Measurements from ENCODE around the gene TRAIP. TPM values are rescaled to one million over a fixed set of nuclear protein-coding genes. Genes with fewer than 3 reads are reported as not detected.
"Not testable (repeated sequence)": the region's sequence is repeated elsewhere in the genome, so short reads cannot be mapped to it uniquely, and the experiment has no call there.

Gene TRAIP
- 1 to 10 TPM; 2.4 to 5.9 TPM for total RNA-seq
- polyA plus RNA-seq (ENCODE audit: insufficient read length in 2 of 2): 1 to 10 TPM; 7.1 to 7.8 TPM
- long read RNA-seq, donor 1: 0 reads
- long read RNA-seq, donor 2, partial matches to known transcripts: 0 of 1 reads
- long read RNA-seq, donor 2, other reads (novel, unspliced or antisense): 0 of 1 reads
- long read RNA-seq, donor 3: 0 reads
- long read RNA-seq, donor 4, partial matches to known transcripts: 0 of 1 reads
- long read RNA-seq, donor 4, other reads (novel, unspliced or antisense): 0 of 1 reads

GRCh38 chr3:49856181-49857005 lies at the start of gene TRAIP:
TRAIP (minus strand) TSS chr3:49856564; CDS start chr3:49856453, 111 bp downstream.
- H3K27ac ChIP-seq (ENCODE audit: low read depth, low read length): peak within 1 kb of the TSS; percentile 91
- H3K27me3 ChIP-seq (ENCODE audit: control insufficient read depth, insufficient read depth, low read length): no peaks in the 10 kb centered on the region
- WGBS (ENCODE audit: insufficient coverage): 1% methylated on average over 51 of the region's 52 CpGs

GRCh38 chr3:49904448-49904847 lies 48.1 kb upstream of the TRAIP start:
- not testable (repeated sequence) for H3K4me3 ChIP-seq (ENCODE audit: low read depth, low read length); H3K27me3 ChIP-seq (ENCODE audit: control insufficient read depth, insufficient read depth, low read length); H3K27ac ChIP-seq (ENCODE audit: low read depth, low read length); DNase-seq (ENCODE audit: low read depth in 4 of 6, low spot score in 6 of 6); H3K9me3 ChIP-seq (ENCODE audit: control insufficient read depth, insufficient read depth, low read length)
- Histone ChIP-seq H3K4me1 (ENCODE audit: control insufficient read depth, insufficient read depth, low read length) (peaks cover 18% of the 10 kb centered on the region), H3K36me3 (ENCODE audit: control insufficient read depth, insufficient read depth, low read length) (peaks cover 29% of the 10 kb centered on the region)
- 98% methylated on average over 10 of the region's 13 CpGs for WGBS (ENCODE audit: insufficient coverage)

More at GRCh38 chr3:49856181-49857005, at the start of gene TRAIP:
- peak within 1 kb of the TSS; percentile 83 for H3K4me3 ChIP-seq (ENCODE audit: low read depth, low read length)
- DNase-seq (ENCODE audit: low read depth in 4 of 6, low spot score in 6 of 6): peak; percentile 89 to 99 (median 94)
- H3K9me3 ChIP-seq (ENCODE audit: control insufficient read depth, insufficient read depth, low read length): no peaks in the 10 kb centered on the region
- peaks cover 20% of the 10 kb centered on the region for H3K4me1 ChIP-seq (ENCODE audit: control insufficient read depth, insufficient read depth, low read length)
- peaks cover 33% of the 10 kb centered on the region for H3K36me3 ChIP-seq (ENCODE audit: control insufficient read depth, insufficient read depth, low read length)

GRCh38 chr3:49903451-49904424 lies 47.4 kb upstream of the TRAIP start, which contains the start of gene MST1R:
MST1R (minus strand) TSS chr3:49903873; CDS start chr3:49903609, 264 bp downstream.
- peak in 1 of 6 donors; percentile 32 for DNase-seq (ENCODE audit: low read depth in 4 of 6, low spot score in 6 of 6)
- Histone ChIP-seq H3K9me3 (ENCODE audit: control insufficient read depth, insufficient read depth, low read length) (no peaks in the 10 kb centered on the region), H3K36me3 (ENCODE audit: control insufficient read depth, insufficient read depth, low read length) (peaks cover 25% of the 10 kb centered on the region), H3K27me3 (ENCODE audit: control insufficient read depth, insufficient read depth, low read length) (no peaks in the 10 kb centered on the region), H3K4me1 (ENCODE audit: control insufficient read depth, insufficient read depth, low read length) (peaks cover 18% of the 10 kb centered on the region), H3K27ac (ENCODE audit: low read depth, low read length) (no peak within 1 kb of the TSS), H3K4me3 (ENCODE audit: low read depth, low read length) (peak within 1 kb of the TSS; percentile 31)
- WGBS (ENCODE audit: insufficient coverage): 43% methylated on average over 55 of the region's 65 CpGs

GRCh38 chr3:49902511-49903345 lies 46.4 kb upstream of the TRAIP start:
- Histone ChIP-seq H3K4me1 (ENCODE audit: control insufficient read depth, insufficient read depth, low read length) (peaks cover 18% of the 10 kb centered on the region), H3K36me3 (ENCODE audit: control insufficient read depth, insufficient read depth, low read length) (peaks cover 25% of the 10 kb centered on the region)

GRCh38 chr3:49901366-49902339 lies 45.3 kb upstream of the TRAIP start:
- 90% methylated on average over 3 of the region's 11 CpGs for WGBS (ENCODE audit: insufficient coverage)
- Histone ChIP-seq H3K27me3 (ENCODE audit: control insufficient read depth, insufficient read depth, low read length) (no peaks in the 10 kb centered on the region), H3K27ac (ENCODE audit: low read depth, low read length) (no peak overlapping the region), H3K36me3 (ENCODE audit: control insufficient read depth, insufficient read depth, low read length) (peaks cover 26% of the 10 kb centered on the region), H3K9me3 (ENCODE audit: control insufficient read depth, insufficient read depth, low read length) (no peaks in the 10 kb centered on the region), H3K4me1 (ENCODE audit: control insufficient read depth, insufficient read depth, low read length) (peaks cover 18% of the 10 kb centered on the region), H3K4me3 (ENCODE audit: low read depth, low read length) (no peak overlapping the region)
- DNase-seq (ENCODE audit: low read depth in 4 of 6, low spot score in 6 of 6): no peak

More at GRCh38 chr3:49902511-49903345, 46.4 kb upstream of the TRAIP start:
- no peak for DNase-seq (ENCODE audit: low read depth in 4 of 6, low spot score in 6 of 6)
- 89% methylated on average over 44 of the region's 44 CpGs for WGBS (ENCODE audit: insufficient coverage)
- no peak overlapping the region for H3K27ac ChIP-seq (ENCODE audit: low read depth, low read length)
- H3K4me3 ChIP-seq (ENCODE audit: low read depth, low read length): no peak overlapping the region
- no peaks in the 10 kb centered on the region for H3K27me3 ChIP-seq (ENCODE audit: control insufficient read depth, insufficient read depth, low read length)
- no peaks in the 10 kb centered on the region for H3K9me3 ChIP-seq (ENCODE audit: control insufficient read depth, insufficient read depth, low read length)

GRCh38 chr3:49900491-49901153 lies 44.3 kb upstream of the TRAIP start:
- Histone ChIP-seq H3K36me3 (ENCODE audit: control insufficient read depth, insufficient read depth, low read length) (peaks cover 36% of the 10 kb centered on the region), H3K27ac (ENCODE audit: low read depth, low read length) (no peak overlapping the region), H3K4me1 (ENCODE audit: control insufficient read depth, insufficient read depth, low read length) (peaks cover 13% of the 10 kb centered on the region), H3K4me3 (ENCODE audit: low read depth, low read length) (no peak overlapping the region), H3K9me3 (ENCODE audit: control insufficient read depth, insufficient read depth, low read length) (no peaks in the 10 kb centered on the region), H3K27me3 (ENCODE audit: control insufficient read depth, insufficient read depth, low read length) (no peaks in the 10 kb centered on the region)
- DNase-seq (ENCODE audit: low read depth in 4 of 6, low spot score in 6 of 6): no peak
- 75% methylated on average over 8 of the region's 8 CpGs for WGBS (ENCODE audit: insufficient coverage)

- Histone ChIP-seq H3K27me3 (ENCODE audit: control insufficient read depth, insufficient read depth, low read length) (no peaks in the 10 kb centered on the region), H3K4me1 (ENCODE audit: control insufficient read depth, insufficient read depth, low read length) (peaks cover 13% of the 10 kb centered on the region), H3K27ac (ENCODE audit: low read depth, low read length) (no peak overlapping the region), H3K4me3 (ENCODE audit: low read depth, low read length) (no peak overlapping the region), H3K36me3 (ENCODE audit: control insufficient read depth, insufficient read depth, low read length) (peaks cover 40% of the 10 kb centered on the region), H3K9me3 (ENCODE audit: control insufficient read depth, insufficient read depth, low read length) (no peaks in the 10 kb centered on the region)
- WGBS (ENCODE audit: insufficient coverage): 63% methylated on average over 5 of the region's 5 CpGs
- DNase-seq (ENCODE audit: low read depth in 4 of 6, low spot score in 6 of 6): peak in 2 of 6 donors; percentile 55 to 68
Observed at GRCh38 chr3:49899815-49900214, 43.5 kb upstream of the TRAIP start.
